DND-41 (cell line): ENCODE data around the gene AUTS2.

Source experiments
- CTCF ChIP-seq: IDR thresholded peaks from 2 replicates; pipeline ENCODE4 v1.5.1; 2012; ENCODE audit warnings: borderline replicate concordance, low read length, moderate library complexity, mild to moderate bottlenecking; ENCODE audit not compliant: poor library complexity, severe bottlenecking; ENCODE audit errors: extremely low read depth
- EZH2 ChIP-seq: IDR thresholded peaks from 3 replicates; pipeline ENCODE4 v1.6.1; 2012; ENCODE audit warnings: borderline replicate concordance, low read depth, mild to moderate bottlenecking, moderate library complexity, low read length, inconsistent platforms; ENCODE audit not compliant: severe bottlenecking

- TF ChIP-seq CTCF = no peak
- TF ChIP-seq EZH2 = no peak
Measured at GRCh38 chr7:69949122-69949521, 350.8 kb downstream of the AUTS2 start.
